A549 (cell line): ENCODE results near the gene CACNA1E. TPM values are rescaled to one million over a fixed set of nuclear protein-coding genes. Genes with fewer than 3 reads are reported as not detected.

Source experiments
- ATAC-seq, 2 experiments: fragments of 200-7000 bp in 1 of 2; fragments of >200 bp in 1 of 2; cut with Nextera tagmentation in 1 of 2; cut with Tn5 transposase in 1 of 2; 3 replicates each; pipeline versions ENCODE4 v1.8.0 to v1.9.1; 2018 to 2020; ENCODE audit warnings: mild to moderate bottlenecking in 1 of 2, moderate library complexity in 1 of 2
- CTCF ChIA-PET: fragments of 300-600 bp; sonication (Branson Sonifier 250); formaldehyde crosslinking; extraction: SDS; loops from one replicate; lab custom pipeline; 2021; ENCODE audit warnings: antibody characterized with exemption, inconsistent platforms; lab: Yijun Ruan, JAX
- POLR2A ChIA-PET: fragments of 350-600 bp; formaldehyde crosslinking; extraction: SDS; loops from one replicate; lab custom pipeline; 2021; ENCODE audit warnings: antibody characterized with exemption, inconsistent platforms; lab: Yijun Ruan, JAX
- DNase-seq, 2 experiments: peaks; one replicate each; pipeline versions ENCODE4 v3.0.0 to v3.0.0-alpha.2; 2011 to 2016; ENCODE audit warnings: low read depth in 1 of 2, low spot score in 1 of 2
- FAIRE-seq: peaks from 2 replicates; lab custom pipeline; 2011; peaks lifted over from hg19 to GRCh38; lab: Jason Lieb, UNC
- H3K27ac ChIP-seq, 2 experiments: fragments of >200 bp; sonication (Bioruptor Twin); formaldehyde crosslinking; 3 replicates each; pipeline ENCODE4 v1.5.1; 2016 to 2017
- H3K4me1 ChIP-seq: fragments of >200 bp; sonication (Bioruptor Twin); formaldehyde crosslinking; 3 replicates; pipeline ENCODE4 v1.6.1; 2016
- H3K4me2 ChIP-seq: fragments of >200 bp; sonication (Bioruptor Twin); formaldehyde crosslinking; 3 replicates; pipeline ENCODE4 v1.6.1; 2016
- H3K4me3 ChIP-seq: fragments of >200 bp; sonication (Bioruptor Twin); formaldehyde crosslinking; 3 replicates; pipeline ENCODE4 v1.5.1; 2016
- H3K9me3 ChIP-seq: fragments of >200 bp; sonication (Bioruptor Twin); formaldehyde crosslinking; 3 replicates; pipeline ENCODE4 v1.6.1; 2016
- BHLHE40 ChIP-seq: IDR thresholded peaks from 2 replicates; pipeline ENCODE4 v1.6.1; 2012; ENCODE audit warnings: low read depth, low read length, inconsistent platforms
- CBX2 ChIP-seq: fragments of 200-600 bp; sonication (generic); IDR thresholded peaks from 2 replicates; pipeline ENCODE4 v1.6.1; 2016; ENCODE audit warnings: low read depth, mild to moderate bottlenecking, borderline replicate concordance
- CHD2 ChIP-seq: fragments of 150-350 bp; IDR thresholded peaks from 2 replicates; pipeline ENCODE4 v1.6.1; 2014; ENCODE audit warnings: low read length; ENCODE audit not compliant: partially characterized antibody
- EHMT2 ChIP-seq: fragments of 200-600 bp; sonication (generic); IDR thresholded peaks from 2 replicates; pipeline ENCODE4 v1.6.1; 2016; ENCODE audit warnings: antibody characterized with exemption, low read depth, mild to moderate bottlenecking, moderate library complexity
- EP300 ChIP-seq, 2 experiments: fragments of >200 bp; sonication (Bioruptor Twin); formaldehyde crosslinking; IDR thresholded peaks; 2 replicates in 1 of 2; 3 replicates in 1 of 2; pipeline ENCODE4 v1.6.1; 2016 to 2017
- ESRRA ChIP-seq: fragments of 150-350 bp; IDR thresholded peaks from 2 replicates; pipeline ENCODE4 v1.6.1; 2014; ENCODE audit warnings: mild to moderate bottlenecking, low read length, borderline replicate concordance
- FOSB ChIP-seq: fragments of 250-450 bp; sonication (Bioruptor Pico); IDR thresholded peaks from 2 replicates; pipeline ENCODE4 v1.5.0; 2020; ENCODE audit warnings: mild to moderate bottlenecking, moderate library complexity
- FOSL2 ChIP-seq, 2 experiments: fragments of 450-650 bp in 1 of 2; fragments of >200 bp in 1 of 2; sonication (Bioruptor Twin) in 1 of 2; formaldehyde crosslinking; IDR thresholded peaks; 2 replicates each; pipeline versions ENCODE4 v1.5.0 to v1.6.1; 2016 to 2020; ENCODE audit warnings: mild to moderate bottlenecking in 1 of 2, moderate library complexity in 1 of 2
- HOXA7 ChIP-seq: fragments of 250-450 bp; sonication (Bioruptor Pico); IDR thresholded peaks from 2 replicates; pipeline ENCODE4 v1.5.0; 2020; ENCODE audit warnings: mild to moderate bottlenecking, moderate library complexity
- HOXB5 ChIP-seq: fragments of 250-450 bp; sonication (Bioruptor Pico); IDR thresholded peaks from 2 replicates; pipeline ENCODE4 v1.5.0; 2020; ENCODE audit warnings: mild to moderate bottlenecking, moderate library complexity
- JUN ChIP-seq, 2 experiments: fragments of >200 bp; sonication (Bioruptor Twin); formaldehyde crosslinking; IDR thresholded peaks; 2 replicates in 1 of 2; 3 replicates in 1 of 2; pipeline ENCODE4 v1.6.1; 2016 to 2017
- KDM1A ChIP-seq: fragments of 200-600 bp; sonication (generic); IDR thresholded peaks from 2 replicates; pipeline ENCODE4 v1.6.1; 2016; ENCODE audit warnings: low read depth, mild to moderate bottlenecking
- NPAS2 ChIP-seq: fragments of 250-450 bp; sonication (Bioruptor Pico); IDR thresholded peaks from 2 replicates; pipeline ENCODE4 v1.8.0; 2022; ENCODE audit warnings: mild to moderate bottlenecking, moderate library complexity, borderline replicate concordance
- PHF8 ChIP-seq: fragments of 200-600 bp; sonication (generic); IDR thresholded peaks from 2 replicates; pipeline ENCODE4 v1.6.1; 2016; ENCODE audit warnings: low read depth, mild to moderate bottlenecking, antibody characterized with exemption, moderate library complexity, borderline replicate concordance
- POLR2A ChIP-seq: IDR thresholded peaks from 2 replicates; pipeline ENCODE4 v1.6.1; 2012; ENCODE audit warnings: mild to moderate bottlenecking, low read length
- POLR2AphosphoS2 ChIP-seq: conservative IDR thresholded peaks from 2 replicates; pipeline ENCODE4 v1.6.1; 2012; ENCODE audit warnings: low read length, improper control_type of control experiment, inconsistent platforms
- RARB ChIP-seq: fragments of 250-450 bp; sonication (Bioruptor Pico); IDR thresholded peaks from 2 replicates; pipeline ENCODE4 v1.8.0; 2021; ENCODE audit warnings: mild to moderate bottlenecking, moderate library complexity
- RCOR1 ChIP-seq: fragments of 150-350 bp; IDR thresholded peaks from 2 replicates; pipeline ENCODE4 v1.6.1; 2014; ENCODE audit warnings: antibody characterized with exemption, low read length, low read depth
- RNF2 ChIP-seq: fragments of 200-600 bp; sonication (generic); IDR thresholded peaks from 2 replicates; pipeline ENCODE4 v1.6.1; 2016; ENCODE audit warnings: low read depth, mild to moderate bottlenecking, antibody characterized with exemption, moderate library complexity, borderline replicate concordance
- SMC3 ChIP-seq: fragments of >200 bp; sonication (Bioruptor Twin); formaldehyde crosslinking; IDR thresholded peaks from 3 replicates; pipeline ENCODE4 v1.6.1; 2018; ENCODE audit warnings: inconsistent platforms
- SREBF2 ChIP-seq: fragments of 450-650 bp; IDR thresholded peaks from 2 replicates; pipeline ENCODE4 v1.6.1; 2014; ENCODE audit warnings: mild to moderate bottlenecking, moderate library complexity
- ZFP36 ChIP-seq: fragments of 450-650 bp; IDR thresholded peaks from 2 replicates; pipeline ENCODE4 v1.6.1; 2014; ENCODE audit warnings: borderline replicate concordance; ENCODE audit not compliant: partially characterized antibody
- ZNF302 ChIP-seq: fragments of 250-450 bp; sonication (Bioruptor Pico); IDR thresholded peaks from 2 replicates; pipeline ENCODE4 v1.9.0; 2021; ENCODE audit warnings: inconsistent platforms, mild to moderate bottlenecking, moderate library complexity
- WGBS: methylation state at CpG from one replicate; pipeline ENCODE4 v1.1.6; 2017; ENCODE audit errors: missing lambda C conversion rate; 5-methylcytosine and 5-hydroxymethylcytosine counted together
- polyA plus RNA-seq, 4 experiments: library from polyadenylated mRNA; depleted of rRNA in 3 of 4; stranded (reverse); fragments of >200 nt; fragmentation: RNase III in 1 of 4; extraction: RNeasy Plus Mini Kit Qiagen cat#74134 plus additional on column Dnase treatment in 1 of 4; gene quantifications; 2 replicates in 3 of 4; 3 replicates in 1 of 4; pipeline ENCODE4 v1.2.3, GENCODE V29; 2011 to 2017
- TF ChIP-seq, protein P1 (sequence below): IDR thresholded peaks from 2 replicates; pipeline ENCODE4 v1.6.1; 2012
- TF ChIP-seq, protein P2 (sequence below): fragments of >200 bp; sonication (Bioruptor Twin); formaldehyde crosslinking; IDR thresholded peaks from 2 replicates; pipeline ENCODE4 v1.6.1; 2016
- TF ChIP-seq, protein P3 (sequence below): fragments of >200 bp; sonication (Bioruptor Twin); formaldehyde crosslinking; IDR thresholded peaks from 3 replicates; pipeline ENCODE4 v1.6.1; 2016
- TF ChIP-seq, protein P4 (sequence below): fragments of 250-450 bp; sonication (Bioruptor Pico); IDR thresholded peaks from 2 replicates; pipeline ENCODE4 v1.5.0; 2021; ENCODE audit warnings: mild to moderate bottlenecking, moderate library complexity, borderline replicate concordance
- TF ChIP-seq, protein P5 (sequence below): IDR thresholded peaks from 2 replicates; pipeline ENCODE4 v1.6.1; 2012; ENCODE audit warnings: low read depth, borderline replicate concordance

The CACNA1E gene
- polyA plus RNA-seq, 2 of the 4 experiments (the other 2 are of a cell fraction): 0.01 TPM; not detected in 1

DNA sequence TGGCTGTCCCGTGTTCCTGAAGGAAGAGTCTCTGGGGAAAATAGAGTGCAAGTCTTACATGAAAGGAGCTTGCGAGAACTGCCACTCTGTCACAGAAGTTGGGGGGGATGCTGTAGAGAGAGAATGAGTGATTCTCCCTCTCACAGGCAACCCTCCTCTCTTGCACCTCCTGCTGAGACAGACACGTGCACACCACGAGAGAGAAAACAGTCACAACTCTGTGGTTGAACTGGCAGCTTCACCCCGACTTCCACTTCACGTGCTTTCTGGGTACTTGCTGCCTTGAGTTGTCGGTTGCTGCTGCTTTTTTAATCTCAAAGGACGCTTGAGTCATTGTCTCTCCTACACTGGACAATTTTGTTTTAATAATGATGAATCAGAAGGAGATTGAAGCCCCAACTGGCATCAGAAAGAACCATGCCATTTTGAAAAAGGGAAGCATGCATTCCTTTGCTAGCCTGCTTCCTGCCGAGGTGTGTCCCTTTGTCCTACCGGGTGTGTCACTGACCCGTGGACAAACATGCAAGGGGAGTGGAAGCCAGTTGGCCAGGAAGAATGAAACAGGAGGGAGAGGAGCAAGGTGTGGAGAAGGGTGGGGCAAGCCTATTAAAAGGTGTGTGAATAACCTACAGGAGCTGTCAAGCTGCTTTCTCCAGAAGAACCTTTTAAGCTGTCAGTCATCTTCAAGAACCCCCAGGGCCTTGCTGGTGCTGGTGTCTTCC lies 164.2 kb downstream of the CACNA1E start:
- no peak overlapping the region for H3K4me2 ChIP-seq
- 4% methylated on average over 11 of the region's 11 CpGs for WGBS
- FAIRE-seq (no peak), DNase-seq (no peak), ATAC-seq (no peak)
- no peaks in the 10 kb centered on the region for H3K4me1 ChIP-seq
- ChIA-PET CTCF (interaction anchor here (1.4 kb wide), 1 partner anchor 11 kb away, joined by 3 read pairs; no protein-coding TSS in a partner anchor), POLR2A (no interaction called here)
- H3K9me3 ChIP-seq: no peaks in the 10 kb centered on the region
- no peak for TF ChIP-seq BHLHE40
- TF ChIP-seq SREBF2: no peak
- TF ChIP-seq, protein P1, sequence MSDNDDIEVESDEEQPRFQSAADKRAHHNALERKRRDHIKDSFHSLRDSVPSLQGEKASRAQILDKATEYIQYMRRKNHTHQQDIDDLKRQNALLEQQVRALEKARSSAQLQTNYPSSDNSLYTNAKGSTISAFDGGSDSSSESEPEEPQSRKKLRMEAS: no peak
- TF ChIP-seq NPAS2: no peak
- no peak for TF ChIP-seq CHD2
- no peak for TF ChIP-seq FOSL2 (IDR thresholded peaks at IDR 0.05)
- TF ChIP-seq FOSL2 (CRISPR knock-in tag; IDR thresholded peaks at IDR 0.05): no peak
- TF ChIP-seq EHMT2: no peak
- TF ChIP-seq HOXB5 (CRISPR knock-in tag): no peak
- no peak for TF ChIP-seq EP300 (IDR thresholded peaks at IDR 0.05)
- TF ChIP-seq ESRRA: no peak
- TF ChIP-seq ZNF302 (CRISPR knock-in tag): no peak
- no peak for TF ChIP-seq POLR2AphosphoS2
- no peak for TF ChIP-seq PHF8
- TF ChIP-seq CBX2: no peak
- no peak for TF ChIP-seq ZFP36
- TF ChIP-seq KDM1A: no peak
- TF ChIP-seq RNF2: no peak
- TF ChIP-seq, protein P2, sequence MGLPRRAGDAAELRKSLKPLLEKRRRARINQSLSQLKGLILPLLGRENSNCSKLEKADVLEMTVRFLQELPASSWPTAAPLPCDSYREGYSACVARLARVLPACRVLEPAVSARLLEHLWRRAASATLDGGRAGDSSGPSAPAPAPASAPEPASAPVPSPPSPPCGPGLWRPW: no peak
- TF ChIP-seq FOSB (CRISPR knock-in tag): no peak
- no peak overlapping the region for H3K4me3 ChIP-seq
- H3K27ac ChIP-seq: no peak overlapping the region

DNA sequence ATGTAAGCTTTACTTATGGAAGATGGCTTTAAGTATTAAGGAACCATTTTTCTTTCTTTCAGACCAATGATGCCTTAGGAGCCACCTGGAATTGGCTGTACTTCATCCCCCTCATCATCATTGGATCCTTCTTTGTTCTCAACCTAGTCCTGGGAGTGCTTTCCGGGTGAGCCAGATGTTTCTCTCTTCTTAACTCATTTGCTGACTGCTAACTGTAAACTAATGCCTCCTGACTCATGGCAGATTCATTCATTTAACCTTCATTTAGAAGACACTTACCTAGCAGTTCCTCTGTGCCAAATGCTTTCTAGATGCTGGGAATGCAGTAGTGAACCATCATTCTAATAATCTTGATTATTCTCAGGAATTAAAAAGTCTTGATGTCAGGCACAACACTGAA lies 168.0 kb downstream of the CACNA1E start:
- Histone ChIP-seq H3K4me3 (no peak overlapping the region), H3K4me2 (no peak overlapping the region), H3K9me3 (no peaks in the 10 kb centered on the region), H3K27ac (no peak overlapping the region), H3K4me1 (no peaks in the 10 kb centered on the region)
- no peak for ATAC-seq
- POLR2A ChIA-PET: no interaction called here
- CTCF ChIA-PET: interaction anchor here (1.4 kb wide), 1 partner anchor 30 kb away, joined by 4 read pairs; no protein-coding TSS in a partner anchor
- no peak for DNase-seq
- no peak for FAIRE-seq
- TF ChIP-seq HOXA7 (CRISPR knock-in tag) (no peak), BHLHE40 (no peak), RCOR1 (no peak), RARB (CRISPR knock-in tag) (no peak), SMC3 (no peak), FOSB (CRISPR knock-in tag) (no peak), ESRRA (no peak), RNF2 (no peak), POLR2A (no peak), JUN (IDR thresholded peaks at IDR 0.05) (no peak), FOSL2 (IDR thresholded peaks at IDR 0.05) (no peak), FOSL2 (CRISPR knock-in tag; IDR thresholded peaks at IDR 0.05) (no peak)
- TF ChIP-seq, protein P3, sequence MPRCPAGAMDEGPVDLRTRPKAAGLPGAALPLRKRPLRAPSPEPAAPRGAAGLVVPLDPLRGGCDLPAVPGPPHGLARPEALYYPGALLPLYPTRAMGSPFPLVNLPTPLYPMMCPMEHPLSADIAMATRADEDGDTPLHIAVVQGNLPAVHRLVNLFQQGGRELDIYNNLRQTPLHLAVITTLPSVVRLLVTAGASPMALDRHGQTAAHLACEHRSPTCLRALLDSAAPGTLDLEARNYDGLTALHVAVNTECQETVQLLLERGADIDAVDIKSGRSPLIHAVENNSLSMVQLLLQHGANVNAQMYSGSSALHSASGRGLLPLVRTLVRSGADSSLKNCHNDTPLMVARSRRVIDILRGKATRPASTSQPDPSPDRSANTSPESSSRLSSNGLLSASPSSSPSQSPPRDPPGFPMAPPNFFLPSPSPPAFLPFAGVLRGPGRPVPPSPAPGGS: no peak
- TF ChIP-seq, protein P4, sequence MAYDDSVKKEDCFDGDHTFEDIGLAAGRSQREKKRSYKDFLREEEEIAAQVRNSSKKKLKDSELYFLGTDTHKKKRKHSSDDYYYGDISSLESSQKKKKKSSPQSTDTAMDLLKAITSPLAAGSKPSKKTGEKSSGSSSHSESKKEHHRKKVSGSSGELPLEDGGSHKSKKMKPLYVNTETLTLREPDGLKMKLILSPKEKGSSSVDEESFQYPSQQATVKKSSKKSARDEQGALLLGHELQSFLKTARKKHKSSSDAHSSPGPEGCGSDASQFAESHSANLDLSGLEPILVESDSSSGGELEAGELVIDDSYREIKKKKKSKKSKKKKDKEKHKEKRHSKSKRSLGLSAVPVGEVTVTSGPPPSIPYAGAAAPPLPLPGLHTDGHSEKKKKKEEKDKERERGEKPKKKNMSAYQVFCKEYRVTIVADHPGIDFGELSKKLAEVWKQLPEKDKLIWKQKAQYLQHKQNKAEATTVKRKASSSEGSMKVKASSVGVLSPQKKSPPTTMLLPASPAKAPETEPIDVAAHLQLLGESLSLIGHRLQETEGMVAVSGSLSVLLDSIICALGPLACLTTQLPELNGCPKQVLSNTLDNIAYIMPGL: no peak
- TF ChIP-seq, protein P5, sequence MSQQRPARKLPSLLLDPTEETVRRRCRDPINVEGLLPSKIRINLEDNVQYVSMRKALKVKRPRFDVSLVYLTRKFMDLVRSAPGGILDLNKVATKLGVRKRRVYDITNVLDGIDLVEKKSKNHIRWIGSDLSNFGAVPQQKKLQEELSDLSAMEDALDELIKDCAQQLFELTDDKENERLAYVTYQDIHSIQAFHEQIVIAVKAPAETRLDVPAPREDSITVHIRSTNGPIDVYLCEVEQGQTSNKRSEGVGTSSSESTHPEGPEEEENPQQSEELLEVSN: no peak
- 9% methylated on average over 1 of the region's 1 CpG for WGBS
